HG03060 (cell line): ENCODE data around the gene SIRPB2.

ENCODE experiments used
- ATAC-seq: cut with Tn5 transposase; IDR thresholded peaks from one replicate; pipeline ENCODE4 v1.9.1; 2021; ENCODE audit warnings: low read depth, moderate number of reproducible peaks; ENCODE audit not compliant: unreplicated experiment

Gene SIRPB2

GRCh38 chr20:1491281-1491840 lies at the start of gene SIRPB2:
SIRPB2 (minus strand) TSS chr20:1491420; CDS start chr20:1491359, 61 bp downstream.
- ATAC-seq, result no peak

DNA sequence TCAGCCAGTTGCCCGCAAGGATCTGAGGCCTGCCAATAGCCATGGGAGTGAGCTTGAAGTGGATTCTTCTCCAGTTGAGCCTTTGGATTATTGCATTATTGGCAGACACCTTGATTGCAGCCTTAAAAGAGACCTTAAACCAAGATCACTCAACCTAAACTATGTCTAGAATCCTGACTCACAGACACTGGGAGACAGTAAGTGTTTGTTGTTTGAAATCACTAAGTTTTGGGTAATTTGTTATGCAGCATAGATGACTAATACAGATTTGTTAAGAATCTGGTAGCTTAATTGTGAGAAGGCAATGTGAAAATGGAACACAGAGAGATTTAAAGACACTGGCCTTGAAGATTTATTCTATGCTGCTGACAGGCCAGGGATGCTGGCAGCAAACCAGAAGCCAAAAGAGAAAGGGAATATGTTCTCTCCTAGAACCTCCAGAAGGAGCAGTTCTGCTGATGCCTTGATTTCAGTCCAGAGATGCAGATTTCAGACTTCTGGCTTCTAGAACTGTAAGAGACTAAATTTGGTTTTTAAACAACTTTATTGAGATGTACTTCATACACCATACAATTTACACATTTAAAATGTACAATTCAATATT lies 48.7 kb upstream of the SIRPB2 start:
- no peak for ATAC-seq

DNA sequence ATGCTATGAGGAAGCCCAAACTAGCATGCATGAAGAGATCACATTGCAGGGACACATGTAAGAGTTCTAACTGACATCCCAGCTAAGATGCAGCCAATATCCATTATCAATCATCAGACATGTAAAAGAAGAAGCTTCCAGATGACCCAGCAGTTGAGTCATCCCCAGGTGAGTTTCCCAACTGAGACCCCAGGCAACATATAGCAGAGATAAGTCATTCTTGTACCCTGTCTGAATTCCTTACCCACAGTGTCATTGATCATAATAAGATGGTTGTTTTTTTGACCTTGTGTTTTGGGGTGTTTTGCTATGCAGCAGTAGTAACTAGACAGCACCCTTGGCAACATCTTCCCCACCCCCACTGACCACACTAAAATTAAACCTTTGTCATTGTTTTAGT lies 47.4 kb upstream of the SIRPB2 start:
- no peak for ATAC-seq

GRCh38 chr20:1537731-1538058 lies 46.5 kb upstream of the SIRPB2 start:
- ATAC-seq, result no peak

DNA sequence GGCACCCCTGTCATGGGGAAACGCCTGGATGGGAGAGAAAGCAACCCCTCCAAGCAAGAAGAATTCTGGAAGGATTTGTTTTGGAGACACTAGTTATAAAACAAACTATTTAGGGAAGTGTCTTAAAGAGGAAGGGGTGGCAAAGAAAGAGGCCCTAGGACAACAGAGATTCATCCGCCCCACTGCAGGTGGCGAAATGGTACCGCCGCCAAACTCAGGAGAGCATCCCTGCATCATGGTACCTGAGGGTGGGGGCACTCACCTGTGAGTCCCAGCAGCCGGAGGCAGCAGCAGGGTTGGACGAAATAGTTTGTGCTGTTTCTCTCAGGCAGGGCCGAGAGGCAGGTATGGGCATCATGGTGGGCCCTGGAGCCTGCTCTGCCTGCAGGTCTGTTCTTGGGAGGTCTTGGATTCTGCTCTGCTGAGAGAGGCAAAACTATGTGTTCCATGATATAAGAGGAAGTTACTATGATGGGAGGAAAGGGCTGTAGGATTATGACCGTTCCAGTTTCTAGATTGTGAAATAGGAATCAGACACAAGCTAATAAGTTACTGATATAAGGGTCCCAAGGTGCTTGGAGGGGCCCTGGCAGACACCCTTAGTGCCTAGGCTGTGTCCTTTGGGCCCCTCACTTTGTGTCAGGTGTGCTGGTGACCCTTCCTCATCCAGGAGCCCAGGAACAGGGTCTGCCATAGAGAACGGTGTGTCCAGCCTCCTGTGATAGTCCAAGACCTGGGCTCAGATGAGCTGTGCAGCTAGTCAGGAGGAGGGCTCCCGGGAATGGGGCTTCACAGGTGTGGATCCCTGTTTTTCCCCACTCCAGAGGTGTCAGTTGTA lies 45.9 kb upstream of the SIRPB2 start:
- no peak for ATAC-seq

DNA sequence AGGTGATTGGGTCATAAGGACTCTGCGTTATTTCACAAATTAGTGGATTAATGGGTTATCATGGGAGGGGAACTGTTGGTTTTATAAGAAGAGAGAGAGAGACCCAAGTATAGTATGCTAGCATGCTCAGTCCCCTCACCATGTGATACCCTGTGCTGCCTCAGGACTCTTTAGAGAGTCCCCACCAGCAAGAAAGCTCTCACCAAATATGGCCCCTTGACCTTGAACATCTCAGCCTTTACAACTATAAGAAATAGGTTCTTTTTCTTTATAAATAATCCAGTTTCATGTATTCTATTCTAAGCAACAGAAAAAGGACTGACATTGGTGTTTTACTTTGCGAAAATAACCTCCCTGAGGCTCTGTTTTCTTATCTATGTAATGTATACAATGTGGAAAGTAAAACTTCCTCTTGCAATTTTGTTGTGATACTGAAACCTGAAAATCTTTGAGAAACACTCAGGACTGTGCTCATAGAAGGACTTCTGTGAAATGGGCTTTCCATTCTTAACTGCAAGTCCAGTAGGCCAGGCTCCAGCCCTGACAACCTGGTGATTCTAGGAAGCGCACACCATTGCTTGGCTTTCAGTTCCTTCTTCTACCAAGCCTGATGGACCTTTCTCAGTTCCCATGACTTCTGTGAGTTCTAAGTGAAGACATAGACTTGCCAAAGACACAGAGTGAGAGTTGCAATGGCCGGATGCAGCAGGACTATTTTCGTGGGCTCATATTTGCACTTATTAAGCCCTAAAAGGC lies 44.4 kb upstream of the SIRPB2 start:
- ATAC-seq, result peak; percentile 68

DNA sequence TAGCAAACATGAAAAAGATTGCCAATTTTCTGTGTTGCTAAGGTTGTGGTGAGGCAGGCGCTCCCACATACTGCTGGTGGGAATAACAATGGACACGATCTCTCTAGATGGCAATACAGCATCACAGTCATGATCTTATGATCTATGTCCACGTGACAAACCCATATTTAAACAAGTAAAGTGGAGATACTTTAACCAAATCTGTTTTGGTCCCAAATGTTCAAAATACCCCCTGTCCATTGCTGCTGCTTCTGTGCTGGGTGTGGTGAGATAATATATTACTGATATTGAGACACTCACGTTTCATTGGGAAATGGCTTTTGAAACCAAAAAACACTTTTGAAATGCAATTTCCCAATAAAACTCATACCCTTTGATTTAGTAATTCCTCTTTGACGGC lies 43.3 kb upstream of the SIRPB2 start:
- no peak for ATAC-seq

DNA sequence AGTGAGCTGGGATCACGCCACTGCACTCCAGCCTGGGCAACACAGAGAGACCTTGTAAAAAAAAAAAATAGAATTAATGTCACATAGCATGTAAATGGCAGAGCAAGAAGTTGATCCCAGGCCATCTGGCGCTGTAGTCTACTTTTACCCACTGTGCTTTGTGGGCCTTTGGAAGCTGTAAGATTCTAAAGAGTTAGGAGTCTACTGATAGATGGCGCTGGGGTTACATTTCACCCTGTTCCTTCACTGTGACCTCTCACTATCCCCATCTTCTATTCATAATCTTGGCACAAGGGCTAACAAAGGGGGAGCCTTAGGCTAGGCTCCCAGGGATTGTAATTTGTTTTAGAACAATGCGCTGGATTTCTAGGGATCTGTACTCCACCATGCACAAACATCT lies 41.8 kb upstream of the SIRPB2 start:
- no peak for ATAC-seq

DNA sequence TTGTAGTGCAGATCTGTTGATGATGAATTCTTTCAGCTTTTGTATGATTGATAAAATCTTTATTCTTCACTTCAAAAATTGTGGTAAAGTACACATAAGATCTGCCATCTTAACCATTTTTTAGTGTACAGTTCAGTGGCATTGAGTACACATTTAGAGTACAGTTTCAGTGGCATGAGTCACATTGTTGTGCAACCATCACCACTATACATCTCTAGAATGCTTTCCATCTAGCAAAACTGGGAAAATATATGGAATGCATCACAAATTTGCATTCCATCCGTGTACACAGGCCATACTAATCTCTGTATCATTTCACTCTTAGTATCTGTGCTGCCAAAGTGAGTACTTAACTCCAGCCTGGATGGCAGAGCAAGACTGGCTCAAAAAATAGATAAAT lies 37.6 kb upstream of the SIRPB2 start:
- no peak for ATAC-seq

- no peak for ATAC-seq
Measured at GRCh38 chr20:1527923-1528322, 36.7 kb upstream of the SIRPB2 start.

GRCh38 chr20:1526896-1527295 lies 35.7 kb upstream of the SIRPB2 start:
- no peak for ATAC-seq

GRCh38 chr20:1526310-1526709 lies 35.1 kb upstream of the SIRPB2 start:
- ATAC-seq, result no peak

DNA sequence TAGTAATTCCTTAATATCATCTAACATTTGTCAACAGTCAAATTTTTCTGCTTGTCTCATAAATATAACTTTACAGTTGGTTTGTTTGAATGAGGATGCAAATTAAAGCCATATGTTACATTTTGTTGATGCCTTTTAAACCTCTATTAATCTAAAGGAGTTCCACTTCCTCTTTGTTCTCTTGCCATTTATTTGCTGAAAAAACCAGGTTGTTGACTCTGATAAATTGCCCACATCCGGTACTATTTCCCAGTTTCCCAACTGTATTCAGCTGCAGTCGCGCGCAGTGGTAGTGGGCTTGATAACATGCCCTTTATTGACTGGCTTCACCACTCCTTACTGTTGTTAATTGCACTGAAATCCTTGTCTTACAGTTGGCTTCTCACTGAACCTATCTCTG lies 32.8 kb upstream of the SIRPB2 start:
- ATAC-seq, result no peak

DNA sequence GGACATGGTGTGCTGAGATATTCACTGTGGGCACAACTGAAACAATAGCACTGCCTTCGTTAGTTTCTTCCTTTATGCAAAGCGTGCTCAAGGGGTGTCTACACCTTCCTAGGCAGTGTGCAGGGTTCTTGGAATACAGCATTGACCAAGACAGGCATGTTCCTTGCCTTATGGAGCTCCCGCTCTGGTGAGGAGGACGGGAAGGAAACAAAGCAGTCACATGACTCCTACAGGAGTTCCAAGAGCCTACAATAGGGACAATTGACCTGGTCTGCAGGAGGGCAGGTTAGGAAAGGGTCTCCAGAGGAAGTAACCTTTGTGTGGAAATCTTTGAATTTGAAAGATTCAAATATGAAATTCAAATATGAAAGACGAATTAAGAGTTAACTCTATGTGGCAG lies 25.8 kb upstream of the SIRPB2 start:
- no peak for ATAC-seq

DNA sequence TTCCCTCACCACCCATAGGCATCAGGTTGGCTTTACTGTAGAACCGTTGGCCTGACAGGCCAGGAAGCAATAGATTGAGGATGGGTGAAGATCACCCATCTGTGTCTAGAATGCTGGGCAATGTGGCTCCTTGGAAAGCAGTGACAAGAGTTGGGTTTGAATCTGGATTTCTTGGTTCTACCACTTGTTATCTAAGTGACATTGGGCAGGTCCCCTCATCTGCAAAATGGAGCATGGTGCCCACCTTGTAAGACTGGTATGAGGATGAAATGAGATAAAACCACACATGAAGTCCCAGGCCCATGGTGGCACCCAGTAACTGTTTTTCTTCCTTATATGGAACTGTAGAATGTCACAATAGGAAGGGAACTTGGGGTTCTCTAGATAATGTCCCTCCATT lies 22.6 kb upstream of the SIRPB2 start:
- ATAC-seq, result no peak

- no peak for ATAC-seq
Measured at GRCh38 chr20:1509237-1509636, 18.0 kb upstream of the SIRPB2 start.

DNA sequence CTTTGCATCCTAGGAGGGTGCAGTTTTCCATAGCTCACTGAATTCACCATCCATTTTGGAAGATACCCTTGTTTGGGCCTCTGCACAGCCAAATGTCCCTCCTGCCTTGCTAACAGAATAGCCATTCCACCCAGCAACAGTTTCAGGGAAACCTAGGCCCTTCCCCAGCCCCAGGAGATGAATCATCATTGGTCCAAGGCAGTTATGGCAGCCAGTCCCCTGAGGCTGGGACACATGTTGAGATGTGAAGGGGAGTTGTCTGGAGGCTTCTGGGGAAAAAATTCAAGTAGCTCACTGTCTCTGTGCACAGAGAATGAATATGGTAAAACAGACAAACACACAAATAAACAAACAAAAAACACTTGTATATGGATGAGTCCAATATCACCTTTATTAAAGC lies 17.4 kb upstream of the SIRPB2 start:
- ATAC-seq, result no peak

GRCh38 chr20:1507276-1507675 lies 16.1 kb upstream of the SIRPB2 start:
- ATAC-seq, result no peak

- ATAC-seq, result no peak
Measured at GRCh38 chr20:1505871-1506270, 14.7 kb upstream of the SIRPB2 start.

- ATAC-seq, result no peak
Measured at GRCh38 chr20:1505361-1505760, 14.1 kb upstream of the SIRPB2 start.

GRCh38 chr20:1503564-1504227 lies 12.5 kb upstream of the SIRPB2 start:
- peak; percentile 89 for ATAC-seq
